GM12878 (cell line): ENCODE results near the gene CAMTA1. TPM values are rescaled to one million over a fixed set of nuclear protein-coding genes. Genes with fewer than 3 reads are reported as not detected.

Experiments
- ATAC-seq: fragments of 200-7000 bp; cut with Tn5 transposase; 3 replicates; pipeline ENCODE4 v1.9.1; 2020; ENCODE audit warnings: mild to moderate bottlenecking, moderate library complexity
- BruUV-seq: library from RNA; stranded (reverse); fragments of 400-500 nt; replicated peaks from 2 replicates; lab custom pipeline; 2021; lab: Mats Ljungman, UMichigan
- CTCF ChIA-PET: fragments of 300-600 bp; sonication (Branson Sonifier 250); formaldehyde crosslinking; extraction: SDS; loops from one replicate; lab custom pipeline; 2021; ENCODE audit warnings: inconsistent platforms; lab: Yijun Ruan, JAX
- POLR2A ChIA-PET: fragments of 350-600 bp; formaldehyde crosslinking; extraction: SDS; loops from one replicate; lab custom pipeline; 2021; ENCODE audit warnings: inconsistent platforms; lab: Charles Lee
- RAD21 ChIA-PET: fragments of 300-600 bp; sonication (Branson Sonifier 250); formaldehyde crosslinking; loops from one replicate; lab custom pipeline; 2023; ENCODE audit warnings: antibody characterized with exemption; ENCODE audit not compliant: unreplicated experiment; lab: Charles Lee
- SMC1A ChIA-PET: fragments of 300-600 bp; sonication (Branson Sonifier 250); formaldehyde crosslinking; loops from one replicate; lab custom pipeline; 2023; ENCODE audit not compliant: unreplicated experiment, uncharacterized antibody; lab: Charles Lee
- DNase-seq: peaks from one replicate; pipeline ENCODE4 v3.0.0-alpha.2; 2011; ENCODE audit warnings: low read depth, low spot score
- FAIRE-seq: peaks from 3 replicates; lab custom pipeline; 2011; peaks lifted over from hg19 to GRCh38; lab: Jason Lieb, UNC
- H2AFZ ChIP-seq: 2 replicates; pipeline ENCODE4 v1.6.0; 2011; ENCODE audit warnings: low read depth, low read length, control low read depth; ENCODE audit not compliant: control insufficient read depth
- H3K27ac ChIP-seq: 2 replicates; pipeline ENCODE4 v1.5.1; 2011; ENCODE audit warnings: control low read depth; ENCODE audit not compliant: control insufficient read depth, insufficient read depth
- H3K27me3 ChIP-seq, 2 experiments: replicated peaks in 1 of 2; 2 replicates each; pipeline versions ENCODE4 v1.6.0 to v1.6.1; 2011; ENCODE audit warnings: low read length in 1 of 2; ENCODE audit not compliant: control insufficient read depth in 2 of 2, insufficient read depth in 2 of 2
- H3K36me3 ChIP-seq, 2 experiments: 2 replicates each; pipeline ENCODE4 v1.5.1; 2011; ENCODE audit warnings: low read length in 1 of 2; ENCODE audit not compliant: control insufficient read depth in 2 of 2, insufficient read depth in 2 of 2
- H3K4me1 ChIP-seq: 2 replicates; pipeline ENCODE4 v1.6.1; 2011; ENCODE audit warnings: mild to moderate bottlenecking, low read length, moderate library complexity, mixed read lengths; ENCODE audit not compliant: control insufficient read depth, insufficient read depth
- H3K4me2 ChIP-seq: 2 replicates; pipeline ENCODE4 v1.6.0; 2011; ENCODE audit warnings: control low read depth; ENCODE audit not compliant: control insufficient read depth, insufficient read depth
- H3K4me3 ChIP-seq: fragments of 200-600 bp; sonication (generic); 2 replicates; pipeline ENCODE4 v1.5.1; 2016
- H3K79me2 ChIP-seq: 2 replicates; pipeline ENCODE4 v1.6.0; 2011; ENCODE audit warnings: low read length; ENCODE audit not compliant: control insufficient read depth, insufficient read depth
- H3K9ac ChIP-seq: 2 replicates; pipeline ENCODE4 v1.8.0; 2011; ENCODE audit warnings: low read length, control low read depth, mixed read lengths; ENCODE audit not compliant: control insufficient read depth, insufficient read depth
- H3K9me3 ChIP-seq: replicated peaks from 3 replicates; pipeline ENCODE4 v1.5.1; 2011; ENCODE audit warnings: mild to moderate bottlenecking, low read length; ENCODE audit not compliant: control insufficient read depth, insufficient read depth
- H4K20me1 ChIP-seq: 2 replicates; pipeline ENCODE4 v1.6.0; 2011; ENCODE audit not compliant: control insufficient read depth, insufficient read depth
- CHD2 ChIP-seq: IDR thresholded peaks from 2 replicates; pipeline ENCODE4 v1.6.1; 2011; ENCODE audit warnings: low read depth, low read length, improper control_type of control experiment, borderline replicate concordance
- GATAD2B ChIP-seq: fragments of 450-650 bp; conservative IDR thresholded peaks from 2 replicates; pipeline ENCODE4 v1.6.1; 2017; ENCODE audit warnings: low read depth, mild to moderate bottlenecking, moderate library complexity
- HCFC1 ChIP-seq: fragments of 150-350 bp; IDR thresholded peaks from 2 replicates; pipeline ENCODE4 v1.6.1; 2014; ENCODE audit warnings: low read length
- IRF5 ChIP-seq: fragments of 450-650 bp; IDR thresholded peaks from 2 replicates; pipeline ENCODE4 v1.6.1; 2017; ENCODE audit warnings: borderline replicate concordance
- KAT2A ChIP-seq: conservative IDR thresholded peaks from 2 replicates; pipeline ENCODE4 v1.6.1; 2011; ENCODE audit warnings: low read depth, low read length; ENCODE audit not compliant: control insufficient read depth
- MTA3 ChIP-seq: IDR thresholded peaks from 2 replicates; pipeline ENCODE4 v1.6.1; 2012; ENCODE audit warnings: low read length, inconsistent platforms, borderline replicate concordance
- NBN ChIP-seq: fragments of 450-650 bp; IDR thresholded peaks from 2 replicates; pipeline ENCODE4 v1.6.1; 2016
- NFYB ChIP-seq: IDR thresholded peaks from 2 replicates; pipeline ENCODE4 v1.6.1; 2011; ENCODE audit warnings: low read depth, mild to moderate bottlenecking, low read length, improper control_type of control experiment, moderate library complexity; ENCODE audit not compliant: insufficient read depth
- RFX5 ChIP-seq: IDR thresholded peaks from 2 replicates; pipeline ENCODE4 v1.6.1; 2011; ENCODE audit warnings: low read depth, low read length, improper control_type of control experiment
- SKIL ChIP-seq: fragments of 450-650 bp; IDR thresholded peaks from 2 replicates; pipeline ENCODE4 v1.6.1; 2017; ENCODE audit warnings: mild to moderate bottlenecking, low read depth, inconsistent platforms; ENCODE audit not compliant: poor library complexity, severe bottlenecking
- SREBF2 ChIP-seq: IDR thresholded peaks from 2 replicates; pipeline ENCODE4 v1.6.1; 2012; ENCODE audit warnings: mild to moderate bottlenecking, low read length
- SUPT20H ChIP-seq: IDR thresholded peaks from 2 replicates; pipeline ENCODE4 v1.6.1; 2011; ENCODE audit warnings: low read depth, mild to moderate bottlenecking, low read length, moderate library complexity, borderline replicate concordance; ENCODE audit not compliant: control insufficient read depth
- TCF12 ChIP-seq: IDR thresholded peaks from 2 replicates; pipeline ENCODE4 v1.6.1; 2011; ENCODE audit warnings: low read depth, mild to moderate bottlenecking, low read length
- TCF7 ChIP-seq: IDR thresholded peaks from 2 replicates; pipeline ENCODE4 v1.6.1; 2014; ENCODE audit warnings: antibody characterized with exemption, borderline replicate concordance
- ZNF687 ChIP-seq: fragments of 450-650 bp; IDR thresholded peaks from 2 replicates; pipeline ENCODE4 v1.6.1; 2017; ENCODE audit warnings: mild to moderate bottlenecking, moderate library complexity
- WGBS: methylation state at CpG from one replicate; pipeline ENCODE4 v1.1.6; 2016; ENCODE audit warnings: low lambda C conversion rate; ENCODE audit not compliant: insufficient replicate concordance, insufficient coverage; ENCODE audit errors: missing lambda C conversion rate; 5-methylcytosine and 5-hydroxymethylcytosine counted together
- in situ Hi-C: fragments of 300-500 bp; cut with MboI; formaldehyde crosslinking; loops from 9 replicates; pipeline ENCODE4 v1.14.3; 2018; ENCODE audit warnings: mixed read lengths
- intact Hi-C: fragments of 100-400 bp; cut with micrococcal nuclease; formaldehyde crosslinking; loops from one replicate; pipeline ENCODE4 v1.14.2; 2022; ENCODE audit not compliant: unreplicated experiment
- polyA plus RNA-seq, 11 experiments: library from polyadenylated mRNA; depleted of rRNA in 4 of 11; unstranded in 6 of 11; stranded (reverse) in 5 of 11; fragments of >200 nt; fragmentation: Nextera tagmentation in 4 of 11; fragmentation: Illumina TruSeq in 1 of 11; extraction: Ambion mirVana in 4 of 11; extraction: Trizol in 1 of 11; gene quantifications; 1 replicate in 1 of 11; 2 replicates in 10 of 11; pipeline versions ENCODE4 v1.2.1 to v1.2.3, GENCODE V29; 2011 to 2016; ENCODE audit warnings: inconsistent platforms in 2 of 11, missing spikeins in 2 of 11, low read depth in 1 of 11
- total RNA-seq, 4 experiments: library from RNA; depleted of rRNA in 3 of 4; stranded (reverse); fragments of >200 nt in 3 of 4; fragmentation: Illumina TruSeq in 1 of 4; extraction: Trizol in 1 of 4; gene quantifications; 2 replicates each; pipeline versions ENCODE4 v1.2.1 to v1.2.3, GENCODE V29; 2013 to 2021

Gene CAMTA1
- total and polyA plus RNA-seq, 10 of the 15 experiments (the other 5 are each of a cell fraction or from before 2014, with no cell fraction given) = 37.7 to 148 (median 76.4) TPM

- Histone ChIP-seq H3K79me2 (no peaks in the 10 kb centered on the region), H3K4me1 (no peaks in the 10 kb centered on the region), H4K20me1 (no peaks in the 10 kb centered on the region), H3K9ac (no peak overlapping the region), H3K27ac (no peak overlapping the region), H3K9me3 (no peaks in the 10 kb centered on the region), H3K4me2 (no peak overlapping the region), H3K27me3 (peaks cover 0 to 3% of the 10 kb centered on the region in 2 experiments; a peak in 1 of 4 replicates), H2AFZ (no peak overlapping the region), H3K36me3 (no peaks in the 10 kb centered on the region), H3K4me3 (no peak overlapping the region)
- WGBS = 33% methylated on average over 6 of the region's 6 CpGs
- in situ Hi-C loops = no loop called here
- ChIA-PET SMC1A (no interaction called here), POLR2A (no interaction called here), CTCF (no interaction called here), RAD21 (interaction anchor here (0.7 kb wide), 1 partner anchor 16 kb away, joined by 3 read pairs; no protein-coding TSS in a partner anchor)
- no TSS peak for BruUV-seq
- no peak for DNase-seq
- TF ChIP-seq KAT2A (no peak), IRF5 (no peak), TCF12 (no peak), TCF7 (no peak), NBN (no peak), NFYB (no peak), MTA3 (no peak), CHD2 (no peak), HCFC1 (no peak), SKIL (no peak), SREBF2 (no peak), RFX5 (no peak), ZNF687 (no peak), GATAD2B (no peak), SUPT20H (no peak)
- no peak for FAIRE-seq
- no peak for ATAC-seq
- intact Hi-C loops = no loop called here
Measured at GRCh38 chr1:7026169-7026568, 240.9 kb downstream of the CAMTA1 start.
